Measurements from ENCODE around the gene ERMP1.

ERMP1 gene

DNA sequence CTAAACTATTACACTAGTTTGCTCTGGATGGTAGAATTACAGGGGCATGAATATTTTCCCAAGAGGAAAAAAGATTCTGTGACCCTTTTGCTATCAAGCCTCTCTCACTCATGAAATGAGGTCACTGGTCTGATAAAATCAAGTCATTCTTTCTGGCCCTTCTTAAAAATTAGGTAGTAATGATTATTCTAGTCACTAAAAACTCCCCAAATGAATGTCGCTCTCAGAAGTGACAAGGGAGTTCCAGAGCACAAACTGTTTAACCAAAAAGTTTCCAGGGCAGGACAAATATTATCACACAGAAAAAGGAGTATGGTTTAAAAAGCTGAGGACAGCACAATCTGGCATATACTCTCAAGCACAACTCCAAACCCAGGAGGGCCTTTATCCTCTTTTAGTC is 12.5 kb downstream of the ERMP1 start:
- H3K9me3 ChIP-seq (ENCODE audit: insufficient read depth, low read length, severe bottlenecking), result no peaks in the 10 kb centered on the region
- TF ChIP-seq, protein P1, sequence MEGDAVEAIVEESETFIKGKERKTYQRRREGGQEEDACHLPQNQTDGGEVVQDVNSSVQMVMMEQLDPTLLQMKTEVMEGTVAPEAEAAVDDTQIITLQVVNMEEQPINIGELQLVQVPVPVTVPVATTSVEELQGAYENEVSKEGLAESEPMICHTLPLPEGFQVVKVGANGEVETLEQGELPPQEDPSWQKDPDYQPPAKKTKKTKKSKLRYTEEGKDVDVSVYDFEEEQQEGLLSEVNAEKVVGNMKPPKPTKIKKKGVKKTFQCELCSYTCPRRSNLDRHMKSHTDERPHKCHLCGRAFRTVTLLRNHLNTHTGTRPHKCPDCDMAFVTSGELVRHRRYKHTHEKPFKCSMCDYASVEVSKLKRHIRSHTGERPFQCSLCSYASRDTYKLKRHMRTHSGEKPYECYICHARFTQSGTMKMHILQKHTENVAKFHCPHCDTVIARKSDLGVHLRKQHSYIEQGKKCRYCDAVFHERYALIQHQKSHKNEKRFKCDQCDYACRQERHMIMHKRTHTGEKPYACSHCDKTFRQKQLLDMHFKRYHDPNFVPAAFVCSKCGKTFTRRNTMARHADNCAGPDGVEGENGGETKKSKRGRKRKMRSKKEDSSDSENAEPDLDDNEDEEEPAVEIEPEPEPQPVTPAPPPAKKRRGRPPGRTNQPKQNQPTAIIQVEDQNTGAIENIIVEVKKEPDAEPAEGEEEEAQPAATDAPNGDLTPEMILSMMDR (IDR thresholded peaks at IDR 0.05; ENCODE audit: borderline replicate concordance, extremely low read depth, low read length, poor library complexity, severe bottlenecking), result no peak
- no peak for TF ChIP-seq EZH2 (IDR thresholded peaks at IDR 0.05; ENCODE audit: borderline replicate concordance, low read depth, low read length, severe bottlenecking)
- H2AFZ ChIP-seq (ENCODE audit: low read depth, low read length), result no peak overlapping the region
- H3K27me3 ChIP-seq (ENCODE audit: insufficient read depth, low read length, poor library complexity), result no peaks in the 10 kb centered on the region
- no peak overlapping the region for H3K4me2 ChIP-seq (ENCODE audit: insufficient read depth, low read length)
- DNase-seq (no peak), ATAC-seq (ENCODE audit: insufficient read depth, low read depth) (no peak)
- no peak overlapping the region for H3K4me3 ChIP-seq (ENCODE audit: low read depth in 1 of 2, low read length in 2 of 2)
- no peak overlapping the region for H3K9ac ChIP-seq (ENCODE audit: low read depth, low read length)
- no peak overlapping the region for H3K27ac ChIP-seq (ENCODE audit: low read length)
- H4K20me1 ChIP-seq (ENCODE audit: insufficient read depth, low read length), result no peaks in the 10 kb centered on the region
- H3K36me3 ChIP-seq (ENCODE audit: insufficient read depth, low read length), result no peaks in the 10 kb centered on the region
- no peaks in the 10 kb centered on the region for H3K79me2 ChIP-seq (ENCODE audit: insufficient read depth, low read length)
- no peaks in the 10 kb centered on the region for H3K4me1 ChIP-seq (ENCODE audit: insufficient read depth, low read length)

DNA sequence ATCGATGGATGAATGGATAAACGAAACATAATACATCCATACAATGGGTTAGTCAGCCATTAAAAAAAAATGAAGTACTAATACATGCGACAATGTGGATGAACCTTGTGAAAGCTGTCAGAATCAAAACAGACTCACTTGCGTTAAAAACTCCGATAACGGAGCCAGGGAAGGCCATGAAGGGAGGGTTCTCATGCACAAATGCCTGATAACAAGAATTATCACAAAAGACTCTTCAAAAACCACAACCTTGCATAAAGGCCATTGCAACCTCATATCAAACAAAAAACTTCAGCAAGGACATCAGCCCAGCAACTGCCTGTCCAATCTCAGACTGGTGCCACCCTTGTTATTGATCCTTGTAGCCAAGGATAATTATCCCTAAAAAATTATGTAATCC is 13.7 kb downstream of the ERMP1 start:
- no peaks in the 10 kb centered on the region for H4K20me1 ChIP-seq (ENCODE audit: insufficient read depth, low read length)
- no peak for TF ChIP-seq EZH2 (IDR thresholded peaks at IDR 0.05; ENCODE audit: borderline replicate concordance, low read depth, low read length, severe bottlenecking)
- TF ChIP-seq, protein P1 (IDR thresholded peaks at IDR 0.05; ENCODE audit: borderline replicate concordance, extremely low read depth, low read length, poor library complexity, severe bottlenecking), result no peak
- no peak overlapping the region for H2AFZ ChIP-seq (ENCODE audit: low read depth, low read length)
- no peaks in the 10 kb centered on the region for H3K9me3 ChIP-seq (ENCODE audit: insufficient read depth, low read length, severe bottlenecking)
- H3K79me2 ChIP-seq (ENCODE audit: insufficient read depth, low read length), result no peaks in the 10 kb centered on the region
- H3K27me3 ChIP-seq (ENCODE audit: insufficient read depth, low read length, poor library complexity), result no peaks in the 10 kb centered on the region
- no peak overlapping the region for H3K4me3 ChIP-seq (ENCODE audit: low read depth in 1 of 2, low read length in 2 of 2)
- ATAC-seq (ENCODE audit: insufficient read depth, low read depth), result no peak
- H3K4me2 ChIP-seq (ENCODE audit: insufficient read depth, low read length), result no peak overlapping the region
- no peaks in the 10 kb centered on the region; the same call in 1 of the 2 replicates for H3K36me3 ChIP-seq (ENCODE audit: insufficient read depth, low read length)
- no peak overlapping the region for H3K27ac ChIP-seq (ENCODE audit: low read length)
- no peaks in the 10 kb centered on the region for H3K4me1 ChIP-seq (ENCODE audit: insufficient read depth, low read length)
- no peak for DNase-seq
- no peak overlapping the region for H3K9ac ChIP-seq (ENCODE audit: low read depth, low read length)

DNA sequence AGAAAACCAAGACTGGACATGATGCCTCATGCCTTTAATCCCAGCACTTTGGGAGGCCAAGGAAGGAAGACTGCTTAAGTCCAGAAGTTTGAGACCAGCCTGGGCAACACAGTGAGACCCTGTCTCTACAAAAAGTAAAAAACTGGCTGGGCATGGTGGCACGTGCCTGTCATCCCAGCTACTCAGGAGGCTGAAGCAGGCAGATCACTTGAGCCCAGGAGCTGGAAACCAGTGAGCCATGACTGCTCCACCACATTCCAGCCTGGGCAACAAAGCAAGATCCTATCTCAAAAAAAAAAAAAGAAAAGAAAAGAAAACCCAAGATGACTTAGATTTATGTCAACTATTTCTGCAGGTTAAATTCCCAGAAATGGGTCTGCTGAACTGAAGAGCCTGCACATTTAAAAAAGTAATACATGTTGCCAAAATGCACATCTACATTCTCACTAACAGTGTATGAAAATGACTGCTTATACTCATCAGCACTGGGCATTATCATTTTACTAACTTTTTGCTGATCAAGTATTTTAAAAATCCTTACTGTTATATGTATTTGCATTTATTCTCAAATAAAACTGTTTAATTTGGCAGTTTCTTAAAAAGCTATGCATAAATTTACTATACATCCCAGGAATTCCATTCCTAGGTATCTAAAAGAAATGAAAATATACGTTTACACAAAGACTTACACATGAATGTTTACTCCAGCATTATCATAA is 14.3 kb downstream of the ERMP1 start:
- DNase-seq (no peak), ATAC-seq (ENCODE audit: insufficient read depth, low read depth) (no peak)
- Histone ChIP-seq H3K4me3 (ENCODE audit: low read depth in 1 of 2, low read length in 2 of 2) (no peak overlapping the region), H2AFZ (ENCODE audit: low read depth, low read length) (no peak overlapping the region), H3K36me3 (ENCODE audit: insufficient read depth, low read length) (no peaks in the 10 kb centered on the region; the same call in 1 of the 2 replicates), H3K4me2 (ENCODE audit: insufficient read depth, low read length) (no peak overlapping the region), H3K79me2 (ENCODE audit: insufficient read depth, low read length) (no peaks in the 10 kb centered on the region), H3K27me3 (ENCODE audit: insufficient read depth, low read length, poor library complexity) (no peaks in the 10 kb centered on the region), H4K20me1 (ENCODE audit: insufficient read depth, low read length) (no peaks in the 10 kb centered on the region), H3K9me3 (ENCODE audit: insufficient read depth, low read length, severe bottlenecking) (no peaks in the 10 kb centered on the region), H3K9ac (ENCODE audit: low read depth, low read length) (no peak overlapping the region), H3K4me1 (ENCODE audit: insufficient read depth, low read length) (no peaks in the 10 kb centered on the region), H3K27ac (ENCODE audit: low read length) (no peak overlapping the region)
- TF ChIP-seq, protein P1 (IDR thresholded peaks at IDR 0.05; ENCODE audit: borderline replicate concordance, extremely low read depth, low read length, poor library complexity, severe bottlenecking), result no peak
- no peak for TF ChIP-seq EZH2 (IDR thresholded peaks at IDR 0.05; ENCODE audit: borderline replicate concordance, low read depth, low read length, severe bottlenecking)

All from DND-41 (cell line).